Inferior parietal cortex (tissue), 1 donor: ENCODE measurements around the gene GOLGA6L2.
"Not testable (repeated sequence)": the region's sequence is repeated elsewhere in the genome, so short reads cannot be mapped to it uniquely, and the experiment has no call there.

ENCODE experiments used
- DNase-seq: peaks from one replicate; pipeline ENCODE4 v3.0.0-alpha.2; 2016; ENCODE audit errors: extremely low spot score

Gene GOLGA6L2

GRCh38 chr15:23447107-23447500 lies at the start of gene GOLGA6L2:
TSS of gene GOLGA6L2 (minus strand) at chr15:23447243. CDS start at chr15:23447181, 62 bp downstream.
- DNase-seq: no peak

DNA sequence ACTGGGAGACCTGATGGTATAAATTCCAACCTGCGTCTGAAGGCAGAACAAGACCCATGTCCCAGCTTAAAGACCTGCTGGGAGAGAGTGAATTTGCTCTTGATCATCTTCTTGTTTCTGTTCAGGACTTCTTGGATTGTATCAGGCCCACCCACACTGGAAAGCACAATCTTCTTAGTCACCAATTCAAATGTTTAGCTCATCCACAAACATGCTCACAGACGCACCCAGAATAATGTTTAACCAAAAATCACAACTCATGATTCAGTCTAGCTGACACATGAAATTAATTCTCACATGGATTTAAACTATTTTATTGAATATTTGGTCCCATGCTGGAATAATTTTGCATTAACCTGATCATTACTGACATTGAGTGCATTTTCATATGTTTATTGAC lies 37.8 kb upstream of the GOLGA6L2 start:
- DNase-seq: no peak

GRCh38 chr15:23483821-23484299 lies 36.8 kb upstream of the GOLGA6L2 start:
- no peak for DNase-seq

DNA sequence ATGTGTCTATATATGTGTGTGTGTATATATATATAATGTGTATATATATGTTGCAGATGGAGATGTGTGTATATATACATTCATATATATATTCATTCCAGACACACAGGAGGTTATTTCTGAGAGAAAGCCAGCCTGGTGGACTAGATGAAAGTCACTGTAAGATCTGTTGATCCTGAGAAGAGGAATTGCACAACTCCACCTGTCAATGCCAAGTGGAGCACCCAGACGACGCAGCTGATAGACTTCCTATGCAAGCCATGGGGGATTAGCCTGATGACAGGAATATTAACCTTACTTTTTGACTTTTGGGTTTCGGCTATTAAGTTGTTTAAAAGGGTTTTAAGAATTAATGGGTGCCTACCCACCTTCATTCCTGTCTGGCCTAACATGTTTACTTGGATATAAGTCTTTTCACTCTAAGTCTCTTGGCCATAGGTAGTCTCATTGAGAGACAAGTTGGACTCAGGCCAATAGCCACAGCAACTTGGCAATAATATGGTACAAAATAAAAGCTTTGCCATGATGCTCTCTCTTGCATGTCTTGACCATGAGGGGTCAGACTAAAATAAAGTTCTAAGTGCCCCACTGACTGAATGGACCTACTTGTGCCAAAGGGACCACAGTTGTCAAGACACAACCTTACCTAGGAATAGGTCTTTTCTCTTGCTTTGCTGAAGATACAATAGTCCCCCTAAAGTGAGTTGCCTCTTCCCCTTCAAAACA lies 35.9 kb upstream of the GOLGA6L2 start:
- DNase-seq: no peak

DNA sequence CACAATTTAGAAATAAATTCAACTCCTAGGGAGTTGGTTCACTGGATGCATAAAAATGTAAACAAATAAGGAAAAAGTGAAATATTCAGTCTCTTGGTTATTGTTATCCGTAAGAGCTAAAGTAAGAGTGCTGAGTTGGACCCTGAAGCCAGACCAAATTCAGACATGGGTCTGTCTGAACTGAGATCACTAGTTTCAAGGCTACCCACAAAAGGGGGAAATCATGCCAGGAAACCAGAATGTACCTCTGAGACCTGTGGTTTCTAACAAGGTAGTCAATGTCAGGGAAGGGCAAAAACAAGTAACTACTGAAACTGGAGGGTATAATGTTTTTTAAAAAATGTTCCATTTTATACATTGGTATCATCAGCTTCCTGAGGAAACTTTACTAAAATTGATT lies 35.2 kb upstream of the GOLGA6L2 start:
- DNase-seq: no peak

DNA sequence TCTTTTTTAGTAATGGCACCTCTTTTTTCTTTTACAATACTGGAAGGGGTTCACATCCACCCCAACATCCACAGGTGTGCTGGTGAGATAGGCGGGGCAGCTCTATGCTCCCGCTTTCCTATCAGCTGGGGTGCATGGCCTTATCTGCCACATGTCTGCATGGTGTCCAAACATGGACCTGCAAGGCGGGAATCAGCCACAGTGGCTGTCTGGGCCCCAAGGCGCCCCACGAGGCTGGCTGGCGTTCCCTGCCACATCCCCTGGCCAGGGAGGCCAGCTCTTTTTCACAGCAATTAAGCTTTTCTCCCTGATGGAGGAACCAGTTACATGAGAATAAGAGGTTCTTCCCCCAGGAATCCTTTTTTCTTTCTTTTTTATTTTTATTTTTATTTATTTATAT lies 30.9 kb upstream of the GOLGA6L2 start:
- no peak for DNase-seq

- no peak for DNase-seq
Observed at GRCh38 chr15:23472678-23473077, 25.6 kb upstream of the GOLGA6L2 start.

GRCh38 chr15:23472033-23472432 lies 25.0 kb upstream of the GOLGA6L2 start:
- no peak for DNase-seq

DNA sequence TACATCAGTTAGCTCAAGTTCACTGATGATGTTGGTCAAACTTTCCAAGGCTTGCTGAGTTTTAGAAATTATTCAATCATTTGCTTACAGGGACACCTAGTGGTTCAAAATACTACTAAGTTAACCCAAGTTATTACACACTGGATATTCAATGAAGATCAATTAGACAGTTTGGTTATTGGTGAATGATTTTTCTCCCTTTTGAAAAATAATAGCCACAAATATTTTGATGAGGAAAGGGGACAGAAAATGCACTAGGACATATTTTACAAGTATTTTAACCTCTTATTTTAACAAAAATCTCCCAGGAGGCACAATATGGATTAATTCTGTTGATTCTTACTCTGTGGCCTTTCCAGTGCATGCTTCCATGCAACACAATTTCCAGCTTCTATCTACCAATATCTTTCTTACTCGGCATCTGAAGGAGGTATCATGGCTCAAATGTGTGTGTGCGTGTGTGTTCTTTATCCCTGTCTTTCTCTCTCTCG lies 20.1 kb upstream of the GOLGA6L2 start:
- peak; percentile 57 for DNase-seq

GRCh38 chr15:23457890-23458289 lies 10.8 kb upstream of the GOLGA6L2 start:
- DNase-seq: no peak

GRCh38 chr15:23446215-23447106 lies 582 bp downstream of the GOLGA6L2 start:
- no peak for DNase-seq

DNA sequence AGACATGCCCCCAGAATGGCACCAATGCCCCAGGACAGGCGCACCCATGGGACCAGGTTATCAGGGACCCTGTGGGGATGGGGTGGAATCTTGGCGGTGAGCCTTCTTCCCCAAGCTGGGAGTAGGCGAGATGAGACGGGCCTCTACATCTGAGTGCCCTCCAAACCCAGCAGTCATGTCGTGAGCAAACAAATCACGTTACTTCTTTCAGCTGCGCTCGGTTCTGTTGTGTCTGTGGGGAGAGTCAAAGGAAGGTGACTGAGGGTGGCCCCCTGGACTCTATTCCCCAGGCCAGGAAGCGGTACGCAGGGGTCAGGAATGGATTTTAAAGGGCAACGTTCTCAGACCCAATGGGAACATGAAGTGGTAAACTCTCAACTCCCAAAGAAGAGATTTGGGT lies 2.8 kb downstream of the GOLGA6L2 start:
- no peak for DNase-seq

DNA sequence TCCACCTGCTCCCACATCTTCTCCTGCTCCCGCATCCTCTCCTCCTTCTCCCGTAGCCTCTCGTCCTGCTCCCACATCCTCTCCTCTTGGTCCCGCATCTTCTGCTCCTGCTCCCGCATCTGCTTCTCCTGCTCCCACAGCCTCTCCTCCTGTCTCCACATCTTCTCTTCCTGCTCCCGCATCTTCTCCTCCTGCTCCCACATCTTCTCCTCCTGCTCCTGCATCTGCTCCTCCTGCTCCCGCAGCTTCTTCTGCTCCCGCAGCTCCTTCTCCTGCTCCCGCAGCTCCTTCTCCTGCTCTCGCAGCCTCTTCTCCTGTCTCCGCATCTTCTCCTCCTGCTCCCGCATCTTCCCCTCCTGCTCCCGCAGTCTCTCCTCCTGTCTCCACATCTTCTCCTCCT lies 5.8 kb downstream of the GOLGA6L2 start:
- DNase-seq: no peak

DNA sequence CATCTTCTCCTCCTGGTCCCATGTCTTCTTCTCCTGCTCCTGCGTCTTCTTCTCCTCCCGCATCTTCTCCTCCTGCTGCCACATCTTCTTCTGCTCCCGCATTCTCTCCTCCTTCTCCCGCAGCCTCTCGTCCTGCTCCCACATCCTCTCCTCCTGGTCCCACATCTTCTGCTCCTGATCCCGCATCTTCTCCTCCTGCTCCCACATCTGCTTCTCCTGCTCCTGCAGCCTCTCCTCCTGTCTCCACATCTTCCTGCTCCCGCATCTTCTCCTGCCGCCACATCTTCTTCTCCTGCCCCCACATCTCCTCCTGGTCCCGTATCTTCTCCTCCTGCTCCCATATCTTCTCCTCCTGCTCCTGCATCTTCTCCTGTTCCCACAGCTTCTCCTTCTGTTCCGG lies 6.4 kb downstream of the GOLGA6L2 start:
- no peak for DNase-seq

GRCh38 chr15:23439513-23439912 lies 7.5 kb downstream of the GOLGA6L2 start:
- DNase-seq: no peak

GRCh38 chr15:23438816-23439466 lies 8.1 kb downstream of the GOLGA6L2 start:
- DNase-seq: no peak

DNA sequence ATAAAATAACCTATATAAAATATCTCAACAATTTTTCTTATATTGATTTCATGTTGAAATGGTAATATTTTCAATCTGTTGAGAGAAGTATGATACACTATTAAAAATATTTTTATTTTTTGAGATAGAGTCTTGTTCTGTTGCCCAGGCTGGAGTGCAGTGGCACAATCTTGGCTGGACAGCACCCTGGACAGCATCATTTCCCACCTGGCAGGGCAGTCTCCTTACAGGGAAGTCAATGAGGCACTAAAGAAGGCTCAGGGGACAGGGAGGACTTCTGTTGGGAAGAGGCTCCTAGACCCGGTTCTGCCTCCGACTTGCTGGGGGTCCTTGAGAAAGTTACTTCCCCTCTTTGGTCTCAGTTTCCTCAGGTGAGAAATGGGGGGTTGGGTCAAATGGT lies 9.4 kb downstream of the GOLGA6L2 start:
- no peak for DNase-seq

- no peak for DNase-seq
Observed at GRCh38 chr15:23437146-23437545, 9.9 kb downstream of the GOLGA6L2 start.

DNA sequence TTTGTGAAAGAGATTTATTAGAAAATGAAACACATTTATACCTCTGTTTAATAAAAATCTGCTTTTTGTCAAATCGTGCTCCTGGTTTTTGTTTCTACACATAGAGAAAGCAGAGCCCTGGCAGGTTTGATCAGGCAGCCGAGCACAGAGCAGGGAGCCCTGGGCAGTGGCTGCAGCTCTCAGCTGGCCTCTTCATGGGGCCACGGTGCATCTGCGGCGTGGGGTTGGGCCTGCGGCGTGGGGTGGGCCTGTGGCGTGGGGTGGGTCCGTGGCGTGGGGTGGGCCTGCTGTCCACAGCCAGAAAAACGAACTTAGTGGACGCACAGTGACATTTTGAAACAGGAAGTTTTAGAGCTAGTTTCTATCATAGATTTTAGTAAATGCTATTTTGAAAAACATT lies 10.6 kb downstream of the GOLGA6L2 start:
- no peak for DNase-seq

DNA sequence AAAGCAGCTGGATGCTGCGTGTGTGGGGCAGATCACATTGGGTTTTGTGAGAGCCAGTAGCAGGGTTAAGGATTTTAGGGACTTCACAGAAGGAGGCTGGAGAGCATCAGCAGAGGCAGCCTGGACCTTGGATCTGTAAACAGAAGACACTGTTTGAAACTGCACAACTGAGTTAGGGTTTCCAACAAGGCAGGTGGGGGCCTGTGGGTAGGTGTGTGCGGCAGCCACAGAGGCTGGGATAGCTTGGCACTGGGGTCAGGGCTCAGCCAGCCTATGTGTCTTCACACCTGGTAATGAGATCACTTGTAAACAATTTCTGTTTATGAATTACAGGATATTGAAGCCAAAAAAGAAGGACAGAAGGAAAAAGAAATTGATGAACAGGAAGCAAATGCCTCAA lies 12.3 kb downstream of the GOLGA6L2 start:
- not testable (repeated sequence) for DNase-seq

- not testable (repeated sequence) for DNase-seq
Observed at GRCh38 chr15:23425327-23425726, 21.7 kb downstream of the GOLGA6L2 start.
